GM18519 (cell line): Measurements from ENCODE around the gene NKIRAS2.

Experiments
- ATAC-seq: cut with Tn5 transposase; IDR thresholded peaks from one replicate; pipeline ENCODE4 v1.9.1; 2021; ENCODE audit warnings: mild to moderate bottlenecking, moderate library complexity; ENCODE audit not compliant: unreplicated experiment, low FRiP score

Gene NKIRAS2

DNA sequence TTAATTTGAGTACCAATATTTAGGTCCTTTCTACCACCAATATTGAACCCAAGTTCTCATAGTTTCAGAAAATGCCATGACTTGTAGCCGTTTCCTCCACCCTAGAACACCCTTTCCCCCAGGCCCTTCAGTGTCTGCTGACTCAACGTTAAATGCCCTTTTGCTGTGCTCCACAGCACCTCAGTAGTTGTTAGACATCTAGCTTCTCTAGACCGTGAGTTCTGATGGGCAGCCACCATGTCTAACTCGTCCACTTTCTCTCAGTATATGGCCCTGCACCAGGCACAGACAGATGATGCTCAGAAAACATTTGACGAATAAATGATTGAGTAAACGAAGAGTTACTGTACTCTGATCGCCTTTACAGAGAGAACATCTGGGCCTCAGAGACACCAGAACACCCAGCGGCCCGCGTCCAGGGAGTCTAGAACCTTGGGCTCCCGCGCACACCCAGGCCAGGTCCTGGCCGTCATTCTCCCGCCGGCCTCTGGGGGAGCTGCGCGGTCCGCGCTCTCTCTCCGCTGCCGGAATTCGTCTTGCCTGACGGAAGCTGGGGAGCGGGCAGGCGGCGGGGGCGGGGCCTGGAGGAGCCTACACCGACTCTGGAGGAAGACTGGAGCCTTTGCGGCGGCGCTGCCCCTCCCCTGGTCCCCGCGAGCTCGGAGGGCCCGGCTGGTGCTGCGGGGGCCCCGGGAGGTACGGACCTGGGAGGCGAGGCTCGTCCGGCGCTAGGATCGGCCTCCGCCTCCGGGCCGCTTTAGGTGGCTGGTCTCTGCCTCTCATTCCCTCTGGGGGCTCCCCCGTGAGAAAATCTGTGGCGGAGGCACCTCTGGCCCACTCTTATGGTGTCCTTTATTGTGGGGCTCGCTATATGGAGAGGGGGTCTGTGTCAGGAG is at the start of gene NKIRAS2:
TSS of gene NKIRAS2 (plus strand) at position 582 of the 896 bp plus-strand sequence. CDS start 1,488 bp downstream, outside the sequence.
- ATAC-seq: no peak

DNA sequence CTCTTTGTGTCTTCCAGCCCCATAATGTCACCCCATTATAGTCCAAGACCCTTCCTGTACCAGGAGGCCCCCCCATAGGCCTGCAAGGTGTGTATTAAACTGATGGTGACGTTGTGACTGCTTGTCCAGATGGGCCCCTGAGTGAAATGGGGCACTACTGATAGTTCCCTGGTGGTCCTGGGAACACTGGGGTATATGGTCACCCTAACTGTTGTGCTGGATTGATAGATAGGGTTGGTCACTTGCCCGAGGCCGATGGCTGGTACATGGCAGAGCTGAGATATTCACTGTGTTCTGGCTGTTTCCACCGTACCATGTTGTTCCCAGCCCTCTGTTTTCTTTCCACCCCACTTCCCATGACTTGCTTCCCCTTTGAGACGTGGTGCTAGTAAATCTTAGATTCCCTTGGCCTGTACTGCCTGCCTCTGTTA is 49.0 kb upstream of the NKIRAS2 start:
- ATAC-seq: no peak

- no peak for ATAC-seq
Observed at GRCh38 chr17:41971721-41972523, 48.0 kb upstream of the NKIRAS2 start.

- no peak for ATAC-seq
Observed at GRCh38 chr17:41972571-41973407, 47.1 kb upstream of the NKIRAS2 start.

DNA sequence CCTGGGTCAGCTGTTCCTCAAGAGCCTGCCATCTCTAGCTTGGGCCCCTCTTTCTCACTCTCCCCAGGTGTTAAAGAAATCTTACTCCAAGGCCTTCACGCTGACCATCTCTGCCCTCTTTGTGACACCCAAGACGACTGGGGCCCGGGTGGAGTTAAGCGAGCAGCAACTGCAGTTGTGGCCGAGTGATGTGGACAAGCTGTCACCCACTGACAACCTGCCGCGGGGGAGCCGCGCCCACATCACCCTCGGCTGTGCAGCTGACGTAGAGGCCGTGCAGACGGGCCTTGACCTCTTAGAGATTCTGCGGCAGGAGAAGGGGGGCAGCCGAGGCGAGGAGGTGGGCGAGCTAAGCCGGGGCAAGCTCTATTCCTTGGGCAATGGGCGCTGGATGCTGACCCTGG is 46.5 kb upstream of the NKIRAS2 start:
- ATAC-seq: no peak

GRCh38 chr17:41974031-41974430 is 45.9 kb upstream of the NKIRAS2 start:
- ATAC-seq: no peak

DNA sequence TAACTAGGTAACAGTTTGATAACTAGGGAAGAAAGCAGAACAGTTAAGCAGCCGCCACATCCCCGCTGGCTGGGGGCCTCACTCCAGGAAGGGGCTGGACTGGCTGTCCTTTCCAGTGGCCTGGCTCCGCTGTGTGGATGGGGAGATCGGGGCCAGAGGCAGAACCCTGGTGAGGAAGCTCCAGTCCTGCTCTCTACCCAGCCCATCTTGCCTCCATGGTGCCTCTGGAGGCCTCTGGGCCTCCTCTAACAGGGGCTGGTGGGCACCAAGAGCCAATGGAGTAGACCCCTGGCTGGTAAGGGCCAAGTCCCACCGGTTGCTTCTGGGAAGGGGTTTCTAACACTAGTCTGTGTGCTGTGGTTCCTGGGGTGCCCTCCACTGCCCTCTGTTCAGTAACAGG is 45.2 kb upstream of the NKIRAS2 start:
- no peak for ATAC-seq

GRCh38 chr17:41975099-41976083 is 44.5 kb upstream of the NKIRAS2 start:
- no peak for ATAC-seq

- no peak for ATAC-seq
Observed at GRCh38 chr17:41976142-41976768, 43.6 kb upstream of the NKIRAS2 start.

- ATAC-seq: no peak
Observed at GRCh38 chr17:41977991-41978390, 41.9 kb upstream of the NKIRAS2 start.

- ATAC-seq: no peak
Observed at GRCh38 chr17:41982026-41982760, 37.7 kb upstream of the NKIRAS2 start.

DNA sequence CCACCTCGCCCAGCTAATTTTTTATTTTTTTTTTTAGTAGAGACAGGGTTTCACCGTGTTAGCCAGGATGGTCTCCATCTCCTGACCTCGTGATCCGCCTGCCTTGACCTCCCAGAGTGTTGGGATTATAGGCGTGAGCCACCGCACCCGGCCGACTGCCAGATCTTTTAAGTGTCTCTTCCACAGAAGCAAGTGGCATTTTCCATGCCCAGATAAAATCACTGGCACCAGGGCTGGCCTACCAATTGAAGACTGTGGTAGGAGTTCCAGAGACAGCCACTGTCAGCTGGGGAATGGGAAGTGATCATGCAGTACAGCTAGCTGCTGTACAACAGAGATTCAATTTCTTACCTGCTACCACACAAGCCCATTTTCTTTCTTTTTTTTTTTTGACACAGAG is 35.4 kb upstream of the NKIRAS2 start:
- ATAC-seq: no peak

DNA sequence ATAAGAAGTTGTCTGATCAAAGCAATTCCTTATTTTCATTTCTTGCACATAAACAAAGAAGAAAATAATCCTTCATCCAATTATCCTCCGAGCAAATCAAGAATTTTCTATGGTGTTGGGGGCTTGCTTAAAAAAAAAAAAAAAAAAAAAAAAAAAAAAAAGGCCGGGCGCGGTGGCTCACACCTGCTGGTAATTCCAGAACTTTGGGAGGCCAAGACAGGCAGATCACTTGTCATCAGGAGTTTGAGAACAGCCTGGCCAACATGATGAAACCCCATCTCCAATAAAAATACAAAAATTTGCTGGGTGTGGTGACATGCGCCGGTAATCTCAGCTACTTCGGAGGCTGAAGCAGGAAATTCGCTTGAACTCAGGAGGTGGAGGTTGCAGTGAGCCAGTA is 34.0 kb upstream of the NKIRAS2 start:
- ATAC-seq: no peak

GRCh38 chr17:41986634-41987033 is 33.3 kb upstream of the NKIRAS2 start:
- no peak for ATAC-seq

DNA sequence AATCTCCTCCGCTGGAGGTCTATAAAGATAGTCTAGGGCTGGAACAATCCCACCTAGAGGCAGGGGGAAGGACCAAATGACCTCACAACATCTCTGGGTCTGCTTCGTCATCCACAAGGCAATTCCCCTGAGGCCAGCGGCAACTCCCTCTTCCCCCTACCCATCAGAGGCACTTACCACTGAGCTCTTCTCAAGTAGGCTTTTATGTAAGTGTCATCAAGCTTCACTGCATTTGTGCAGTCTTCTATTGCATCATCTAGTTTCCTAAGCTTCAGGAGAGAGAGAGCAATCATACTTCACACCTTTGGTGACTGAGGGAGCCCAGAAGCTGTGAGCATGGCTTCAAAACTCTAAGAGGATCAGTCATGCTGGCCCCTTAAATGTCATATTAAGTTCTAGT is 32.2 kb upstream of the NKIRAS2 start:
- no peak for ATAC-seq

- no peak for ATAC-seq
Observed at GRCh38 chr17:41988418-41988817, 31.5 kb upstream of the NKIRAS2 start.

DNA sequence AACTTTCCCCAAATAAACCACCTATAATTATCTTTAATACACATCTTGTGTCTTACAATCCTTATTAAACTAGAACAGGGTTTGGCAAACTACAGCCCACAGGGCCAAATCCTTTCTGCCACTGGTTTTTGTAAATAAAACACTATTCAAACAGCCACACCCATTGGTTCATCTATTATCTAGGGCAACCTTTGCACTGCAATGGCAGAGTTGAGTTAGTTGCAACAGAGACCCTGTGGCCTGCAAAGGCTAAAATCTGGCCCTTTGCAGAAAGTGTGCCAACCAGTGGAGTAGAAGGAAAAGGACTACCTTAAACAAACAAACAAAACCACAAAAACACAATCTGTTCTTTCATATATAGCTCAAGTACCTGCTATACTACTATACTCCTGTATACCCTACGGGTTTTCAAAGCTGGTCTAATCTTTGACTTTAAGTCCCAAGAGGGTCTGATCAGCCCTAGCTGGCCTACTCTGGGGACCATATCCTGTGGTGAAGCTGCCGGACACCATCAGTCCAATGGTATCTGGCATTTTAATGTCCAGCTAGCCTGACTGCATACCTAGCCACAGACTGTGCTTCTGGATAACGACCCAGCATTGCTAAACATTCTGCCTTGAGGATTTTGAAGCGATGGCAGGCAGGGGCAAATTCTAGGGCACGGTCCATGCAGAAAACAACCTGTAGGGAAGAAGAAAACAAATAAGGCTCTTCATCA is 30.0 kb upstream of the NKIRAS2 start:
- no peak for ATAC-seq

- ATAC-seq: no peak
Observed at GRCh38 chr17:41992576-41992975, 27.3 kb upstream of the NKIRAS2 start.
